ENCODE measurements around the gene SPATA31C1.
"Not testable (repeated sequence)": the region's sequence is repeated elsewhere in the genome, so short reads cannot be mapped to it uniquely, and the experiment has no call there.

Gene SPATA31C1

GRCh38 chr9:87937918-87938317, 20.2 kb downstream of the SPATA31C1 start:
- DNase-seq (ENCODE audit: low read depth in 2 of 2): not testable (repeated sequence)

GRCh38 chr9:87938336-87938735, 20.6 kb downstream of the SPATA31C1 start:
- not testable (repeated sequence) for DNase-seq (ENCODE audit: low read depth in 2 of 2)

GRCh38 chr9:87939096-87939495, 21.3 kb downstream of the SPATA31C1 start:
- DNase-seq (ENCODE audit: low read depth in 2 of 2): not testable (repeated sequence)

- DNase-seq (ENCODE audit: low read depth in 2 of 2): no peak
These were observed 26.3 kb downstream of the SPATA31C1 start for GRCh38 chr9:87944096-87944495.

- no peak for DNase-seq (ENCODE audit: low read depth in 2 of 2)
These were observed 26.9 kb downstream of the SPATA31C1 start for GRCh38 chr9:87944682-87945081.

- DNase-seq (ENCODE audit: low read depth in 2 of 2): no peak
These were observed 32.5 kb downstream of the SPATA31C1 start for GRCh38 chr9:87950296-87950695.

- DNase-seq (ENCODE audit: low read depth in 2 of 2): no peak
These were observed 33.2 kb downstream of the SPATA31C1 start for GRCh38 chr9:87950765-87951488.

- DNase-seq (ENCODE audit: low read depth in 2 of 2): no peak
These were observed 36.5 kb downstream of the SPATA31C1 start for GRCh38 chr9:87954230-87954629.

- DNase-seq (ENCODE audit: low read depth in 2 of 2): no peak
These were observed 40.1 kb downstream of the SPATA31C1 start for GRCh38 chr9:87957839-87958238.

- no peak for DNase-seq (ENCODE audit: low read depth in 2 of 2)
These were observed 40.8 kb downstream of the SPATA31C1 start for GRCh38 chr9:87958591-87958990.

- no peak for DNase-seq (ENCODE audit: low read depth in 2 of 2)
These were observed 42.3 kb downstream of the SPATA31C1 start for GRCh38 chr9:87959916-87960581.

- DNase-seq (ENCODE audit: low read depth in 2 of 2): no peak
These were observed 46.0 kb downstream of the SPATA31C1 start for GRCh38 chr9:87963770-87964169.

- DNase-seq (ENCODE audit: low read depth in 2 of 2): no peak
These were observed 47.1 kb downstream of the SPATA31C1 start for GRCh38 chr9:87964826-87965225.

GRCh38 chr9:87968155-87968554, 50.4 kb downstream of the SPATA31C1 start:
- DNase-seq (ENCODE audit: low read depth in 2 of 2): no peak

GRCh38 chr9:87970602-87971001, 52.8 kb downstream of the SPATA31C1 start:
- DNase-seq (ENCODE audit: low read depth in 2 of 2): no peak

- DNase-seq (ENCODE audit: low read depth in 2 of 2): no peak
These were observed 55.4 kb downstream of the SPATA31C1 start for GRCh38 chr9:87973122-87973521.

Measured in stimulated activated CD8-positive, alpha-beta memory T cell treated with anti-CD3 and anti-CD28 coated beads, Interleukin-7, amount 100 ng/mL, for 4 hours (primary cell).